ENCODE data around the gene DHRS1.
A peak's percentile ranks its signal among the peaks of the same experiment; 100 is the strongest.

The DHRS1 gene

DNA sequence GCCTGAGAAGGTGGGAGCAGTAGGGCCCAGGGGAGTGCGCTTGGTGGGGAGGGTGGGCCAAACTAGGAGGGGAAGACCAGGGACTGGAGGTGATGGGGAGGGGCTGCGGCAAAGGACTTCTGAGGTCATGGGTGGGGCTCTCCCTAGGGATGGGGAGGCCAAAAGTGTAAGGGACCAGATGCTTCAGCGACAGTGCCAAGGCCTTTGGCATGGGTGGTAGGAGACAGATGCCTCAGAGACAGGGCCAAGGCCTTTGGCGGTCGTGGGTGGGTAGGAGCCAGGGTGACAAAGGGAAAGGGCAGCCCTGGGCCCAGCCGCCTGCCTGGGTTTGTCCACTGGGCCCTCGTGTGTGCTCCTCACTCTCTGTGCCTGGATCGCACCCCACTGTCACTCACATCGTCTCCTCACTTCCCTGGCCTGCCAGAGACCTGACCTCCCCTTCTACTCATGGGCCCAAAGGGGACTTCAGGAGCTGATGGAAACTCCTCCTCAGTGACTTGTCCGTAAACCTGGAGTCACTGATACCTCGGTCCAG, 15.0 kb downstream of the DHRS1 start:
- no peak for DNase-seq

DNA sequence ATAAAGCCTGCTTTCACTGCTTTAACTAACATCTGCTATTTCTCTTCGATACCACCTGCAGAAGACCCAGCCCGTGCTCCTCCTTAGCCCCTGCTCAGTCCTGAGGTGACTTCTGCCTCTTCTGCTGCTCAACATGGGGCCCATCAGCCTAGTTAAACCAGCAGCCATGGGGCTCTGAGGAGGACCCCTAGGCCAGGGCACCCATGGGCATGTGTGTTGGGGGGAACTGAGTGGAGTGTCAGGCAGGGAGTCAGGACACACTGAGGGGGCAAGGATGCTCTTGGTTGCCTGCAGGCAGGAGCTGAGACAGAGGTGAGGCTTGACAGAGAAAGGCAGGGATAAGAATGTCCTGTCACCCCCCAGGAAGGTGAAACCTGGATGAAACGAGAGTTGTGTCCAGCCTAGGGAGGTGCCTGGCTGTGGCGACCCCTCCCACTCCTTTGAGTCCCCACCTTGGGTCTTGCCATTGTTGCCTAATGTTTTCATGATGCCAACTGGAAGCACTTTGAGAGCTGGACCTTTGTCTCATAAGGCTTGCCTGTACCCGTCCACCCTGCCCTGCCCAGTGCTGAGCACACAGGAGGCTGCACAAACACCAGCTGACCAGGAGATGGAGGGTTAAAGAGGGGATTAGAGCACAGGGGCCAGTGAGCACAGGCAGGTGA, 15.7 kb downstream of the DHRS1 start:
- DNase-seq, result no peak

DNA sequence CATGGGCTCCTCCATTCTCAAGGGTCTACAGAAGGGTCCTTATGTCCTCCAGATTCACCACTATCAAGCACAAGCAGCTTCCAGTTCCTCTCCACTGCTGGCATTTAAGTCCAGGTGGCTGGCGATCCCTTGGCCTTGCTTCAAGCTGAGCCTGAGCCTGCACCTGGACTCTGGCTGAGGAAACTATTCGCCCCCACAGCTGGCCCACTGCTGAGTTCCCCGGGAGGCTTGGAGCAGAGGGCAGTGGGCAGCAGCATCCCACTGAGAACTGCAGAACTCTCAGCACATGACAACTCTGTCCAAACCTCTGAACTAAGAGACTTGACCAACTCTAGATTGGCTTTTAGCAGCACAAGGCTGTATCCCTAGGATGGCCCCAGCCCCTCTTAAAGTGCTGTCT, 16.8 kb downstream of the DHRS1 start:
- DNase-seq, result no peak

DNA sequence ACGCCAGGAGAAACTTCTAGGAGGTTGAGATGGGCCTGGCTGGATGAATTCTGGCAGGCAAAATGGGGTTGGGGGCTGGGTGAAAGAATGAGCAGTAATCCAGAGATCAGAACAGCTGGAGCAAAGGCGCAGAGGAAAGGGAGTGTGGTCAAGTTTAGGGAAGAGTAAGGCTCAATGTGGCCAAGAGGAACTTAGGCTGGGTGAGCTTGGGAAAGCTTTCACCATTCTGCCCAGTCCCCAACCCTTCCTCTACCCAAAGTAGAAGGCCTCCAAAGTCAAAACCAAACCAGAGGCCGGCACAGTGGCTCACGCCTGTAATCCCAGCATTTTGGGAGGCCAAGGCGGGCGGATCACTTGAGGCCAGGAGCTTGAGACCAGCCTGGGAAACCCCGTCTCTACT, 17.9 kb downstream of the DHRS1 start:
- no peak for DNase-seq

GRCh38 chr14:24280797-24281460, 18.7 kb downstream of the DHRS1 start:
- DNase-seq, result no peak

DNA sequence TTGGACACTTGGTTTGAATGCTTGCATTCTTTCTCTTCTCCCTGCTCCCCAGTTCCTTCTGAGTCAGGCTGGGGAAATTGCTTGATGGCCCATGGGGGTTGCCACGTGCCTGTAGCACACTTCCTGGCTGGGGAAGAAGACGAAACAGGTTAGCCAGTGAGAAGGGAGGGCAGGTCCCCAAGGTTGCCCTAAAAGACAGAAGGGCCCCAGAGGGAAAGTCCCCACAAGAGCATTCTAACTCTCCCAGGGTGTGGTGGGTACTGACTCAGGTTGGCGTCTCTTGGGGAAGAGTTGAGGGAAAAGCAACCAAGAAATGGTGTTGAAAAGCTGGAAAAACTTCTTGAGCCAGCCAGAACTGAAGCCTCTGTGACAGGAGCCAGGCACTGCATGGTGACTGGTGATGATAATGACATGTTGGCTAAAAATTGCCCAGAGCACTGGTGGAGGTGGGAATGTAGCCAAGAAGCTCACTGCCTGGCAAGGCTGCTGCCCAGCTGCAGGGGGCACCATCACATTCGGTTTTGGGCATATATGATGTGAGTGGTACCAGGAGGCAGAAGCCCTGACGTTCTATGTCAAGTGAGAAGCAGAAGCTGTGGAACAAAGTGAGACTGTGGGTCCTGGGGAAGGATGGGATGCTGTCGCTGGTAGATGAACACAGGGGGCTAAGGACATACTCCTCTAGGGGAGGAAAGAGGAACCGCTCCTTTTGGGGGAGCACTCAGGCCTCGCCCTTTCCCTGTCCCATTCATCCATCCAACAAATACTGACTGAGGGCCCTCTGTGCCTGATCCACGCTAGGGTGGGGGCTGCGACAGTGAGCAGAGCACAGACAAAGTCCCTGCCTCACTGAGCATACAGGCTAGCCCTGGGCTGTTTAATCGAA, 20.0 kb downstream of the DHRS1 start:
- DNase-seq, result no peak

- no peak for DNase-seq
Observed at GRCh38 chr14:24278424-24278823, 21.2 kb downstream of the DHRS1 start.

GRCh38 chr14:24277606-24278321, 21.8 kb downstream of the DHRS1 start:
- no peak for DNase-seq

- no peak for DNase-seq
Observed at GRCh38 chr14:24277071-24277470, 22.5 kb downstream of the DHRS1 start.

DNA sequence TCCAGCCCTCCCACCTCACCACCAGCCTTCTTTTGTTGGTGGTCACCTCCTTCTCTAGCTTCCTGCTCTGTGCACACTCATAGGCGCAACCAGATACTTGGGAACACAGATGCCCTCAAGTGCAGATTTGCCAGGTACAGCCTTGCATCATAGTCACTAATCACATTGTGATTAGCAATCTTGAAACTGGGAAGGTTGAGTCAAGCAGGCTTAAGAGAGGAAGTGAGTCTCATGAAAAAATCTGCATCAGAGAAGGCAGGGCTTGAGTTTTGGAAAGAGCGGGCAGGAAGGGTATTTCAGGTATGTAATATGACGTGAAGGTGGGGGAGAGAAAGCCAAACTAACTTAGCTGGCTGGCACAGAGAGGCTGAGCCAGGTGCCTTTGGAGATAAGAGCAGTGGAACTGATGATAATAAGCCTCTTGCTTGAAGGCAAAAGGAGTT, 25.5 kb downstream of the DHRS1 start:
- DNase-seq, result no peak

DNA sequence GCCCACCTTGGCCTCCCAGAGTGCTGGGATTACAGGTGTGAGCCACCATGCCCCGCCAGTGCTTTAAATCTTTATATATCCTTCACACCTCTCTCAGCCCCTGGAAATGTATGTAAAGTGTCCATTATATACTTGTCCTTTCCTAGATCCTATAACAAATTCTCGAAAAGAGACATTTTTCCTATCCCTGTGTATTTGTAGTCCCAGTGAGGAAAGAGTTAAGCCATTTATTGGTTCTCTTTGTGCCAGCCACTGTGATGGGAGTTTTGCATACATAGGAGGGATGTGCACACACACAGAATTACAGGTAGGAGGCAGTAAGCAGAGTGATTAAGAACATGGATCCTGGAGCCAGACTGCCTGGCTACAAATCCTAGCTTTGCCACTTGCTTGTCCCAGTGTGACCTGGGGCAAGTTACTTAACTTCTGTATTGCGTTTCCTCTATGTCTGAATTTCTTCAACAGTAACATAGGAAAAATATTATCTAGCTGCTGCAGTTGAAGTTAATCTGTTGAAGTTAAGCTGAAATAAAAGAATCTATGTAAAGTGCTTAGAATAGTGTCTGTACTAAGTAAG, 26.1 kb downstream of the DHRS1 start:
- DNase-seq, result no peak

- DNase-seq, result no peak
Observed at GRCh38 chr14:24272467-24272866, 27.1 kb downstream of the DHRS1 start.

DNA sequence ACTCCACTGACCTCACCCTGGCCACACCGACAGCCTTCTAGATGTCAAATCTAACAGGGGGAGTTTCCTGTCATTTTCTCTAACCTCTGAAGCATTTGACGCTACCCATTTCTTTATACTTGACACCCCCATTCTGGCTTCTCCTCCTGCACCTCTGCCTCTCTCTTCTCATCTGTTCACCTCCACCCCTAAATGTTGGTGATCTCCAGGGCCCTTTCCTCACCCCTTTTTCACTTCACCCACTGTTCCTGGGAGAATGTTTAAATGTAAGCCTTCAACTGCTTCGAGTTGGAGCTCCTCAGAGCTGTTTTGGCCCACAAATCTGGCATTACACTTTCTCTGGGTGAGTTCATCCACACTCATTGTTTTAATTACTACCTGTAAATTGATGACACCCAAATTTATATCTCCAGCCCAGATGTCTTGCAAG, 27.7 kb downstream of the DHRS1 start:
- no peak for DNase-seq

- DNase-seq, result peak; percentile 96
Observed at GRCh38 chr14:24271134-24271833, 28.3 kb downstream of the DHRS1 start, which contains the start of gene RABGGTA. Gene RABGGTA (minus strand): TSS chr14:24271597. CDS start chr14:24271115, 482 bp downstream.

- DNase-seq, result no peak
Observed at GRCh38 chr14:24270537-24271133, 28.9 kb downstream of the DHRS1 start.

GRCh38 chr14:24269910-24270536, 29.6 kb downstream of the DHRS1 start:
- DNase-seq, result no peak

GRCh38 chr14:24269368-24269767, 30.2 kb downstream of the DHRS1 start:
- DNase-seq, result no peak

DNA sequence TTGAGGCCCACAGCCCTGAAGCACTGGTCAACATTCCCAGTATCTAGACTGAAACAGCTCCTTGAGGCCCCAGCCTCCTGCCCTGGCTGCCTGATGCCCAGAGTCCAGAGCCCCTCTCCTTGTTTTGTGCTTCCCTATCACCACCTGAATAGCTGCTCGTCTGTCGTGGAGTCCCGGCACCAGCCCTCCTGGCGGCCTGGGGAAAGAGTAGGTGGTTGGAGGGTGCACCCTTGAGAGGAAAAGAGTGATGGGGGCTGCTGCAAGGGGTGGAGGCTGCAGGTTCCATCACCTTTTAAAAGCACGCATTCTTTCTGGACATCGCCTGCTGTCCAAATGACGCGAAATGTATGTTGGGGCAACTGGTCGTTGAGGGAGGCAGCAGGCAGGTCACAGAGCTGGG, 31.4 kb downstream of the DHRS1 start:
- DNase-seq, result no peak

DNA sequence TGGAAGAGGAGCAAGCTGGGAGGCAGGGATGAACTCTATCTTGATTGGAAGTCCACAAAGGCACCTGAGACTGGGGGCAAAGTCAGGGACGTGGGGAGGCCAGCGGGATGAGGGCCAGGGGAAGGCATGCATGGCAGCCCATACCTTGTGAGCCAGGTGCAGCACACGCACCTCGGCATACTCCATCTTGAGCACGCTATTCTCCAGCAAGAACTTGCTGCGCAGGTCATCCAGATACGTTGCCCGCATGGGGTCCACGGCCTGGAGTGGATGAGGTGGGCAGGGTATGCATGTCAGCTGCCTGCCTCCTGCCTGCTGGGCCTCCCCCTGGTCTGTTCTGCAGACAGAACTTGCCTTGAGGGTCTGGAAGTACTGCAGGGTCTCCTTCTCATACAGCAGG, 32.1 kb downstream of the DHRS1 start:
- DNase-seq, result no peak
